LNCAP (cell line): ENCODE results near the gene N4BP3.

ENCODE experiments used
- CTCF ChIP-seq: fragments of 450-650 bp; IDR thresholded peaks from 2 replicates; pipeline ENCODE4 v1.5.1; 2017; ENCODE audit warnings: mild to moderate bottlenecking

The N4BP3 gene

GRCh38 chr5:178150977-178151734, 37.8 kb downstream of the N4BP3 start:
- TF ChIP-seq CTCF, result 0 out of 2 replicates have a peak, but pooled peaks have one; percentile 9

- TF ChIP-seq CTCF, result no peak
Observed at GRCh38 chr5:178152491-178153444, 39.4 kb downstream of the N4BP3 start.

GRCh38 chr5:178153530-178154340, 40.4 kb downstream of the N4BP3 start, which contains the start of gene NHP2:
NHP2 (minus strand) TSS chr5:178153885; CDS start chr5:178153817, 68 bp downstream.
- TF ChIP-seq CTCF, result no peak

- TF ChIP-seq CTCF, result no peak
Observed at GRCh38 chr5:178155065-178155464, 41.7 kb downstream of the N4BP3 start.

GRCh38 chr5:178160176-178160575, 46.8 kb downstream of the N4BP3 start:
- TF ChIP-seq CTCF, result no peak

GRCh38 chr5:178162481-178162880, 49.1 kb downstream of the N4BP3 start:
- no peak for TF ChIP-seq CTCF
